Lung microvascular endothelial cell (primary cell): ENCODE results near the gene CLTRN. TPM values are rescaled to one million over a fixed set of nuclear protein-coding genes. Genes with fewer than 3 reads are reported as not detected.
"Not testable (repeated sequence)": the region's sequence is repeated elsewhere in the genome, so short reads cannot be mapped to it uniquely, and the experiment has no call there.

Experiments
- DNase-seq, 2 donors: peaks; one replicate each; pipeline versions ENCODE4 v3.0.0 to v3.0.0-alpha.2; 2010; ENCODE audit warnings: low read depth in 2 of 2
- total RNA-seq: library from RNA; depleted of rRNA; stranded (reverse); fragments of >200 nt; gene quantifications from 2 replicates; pipeline ENCODE4 v1.2.1, GENCODE V29; 2014

The CLTRN gene
- total RNA-seq, 1 donor from 2014 or later: under 0.01 TPM

DNA sequence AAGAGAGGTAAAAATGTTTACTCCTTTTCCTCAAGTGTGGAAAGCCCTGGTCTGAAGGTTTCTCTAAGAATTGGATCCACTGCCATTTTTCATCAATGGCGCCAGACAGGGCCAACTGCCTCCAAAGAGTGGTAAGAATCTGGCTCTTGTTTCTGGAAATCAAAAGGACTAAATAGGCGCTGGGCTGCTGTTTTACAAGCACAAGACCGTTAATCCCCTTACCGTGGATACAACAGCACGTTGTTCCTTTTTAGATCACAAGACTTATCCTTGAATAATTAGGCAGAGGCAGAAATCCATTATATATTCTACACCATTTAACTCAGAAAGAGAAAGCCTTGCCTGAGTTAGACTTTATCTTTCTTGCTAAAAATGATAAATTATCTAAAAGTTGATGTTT is 10.6 kb downstream of the CLTRN start:
- DNase-seq: no peak

DNA sequence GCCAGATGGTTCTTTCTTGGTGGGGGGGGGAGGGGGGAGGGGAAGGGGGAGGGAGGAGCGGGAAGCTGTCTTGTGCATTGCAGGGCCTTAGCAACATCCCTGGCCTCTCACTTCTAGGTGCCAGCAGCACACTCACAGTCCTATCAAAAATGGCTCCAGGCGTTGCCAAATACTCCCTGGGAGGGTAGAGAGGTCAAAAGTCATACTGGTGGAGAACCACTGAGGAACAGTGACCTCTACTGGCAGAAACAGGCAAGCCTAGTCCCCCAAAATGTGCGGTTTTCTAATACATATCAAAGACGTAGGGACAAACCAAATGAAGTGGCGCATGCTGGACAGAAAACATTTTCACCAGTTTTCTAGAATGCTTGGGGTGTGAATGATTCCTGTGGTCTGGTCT is 17.1 kb downstream of the CLTRN start:
- not testable (repeated sequence) for DNase-seq

DNA sequence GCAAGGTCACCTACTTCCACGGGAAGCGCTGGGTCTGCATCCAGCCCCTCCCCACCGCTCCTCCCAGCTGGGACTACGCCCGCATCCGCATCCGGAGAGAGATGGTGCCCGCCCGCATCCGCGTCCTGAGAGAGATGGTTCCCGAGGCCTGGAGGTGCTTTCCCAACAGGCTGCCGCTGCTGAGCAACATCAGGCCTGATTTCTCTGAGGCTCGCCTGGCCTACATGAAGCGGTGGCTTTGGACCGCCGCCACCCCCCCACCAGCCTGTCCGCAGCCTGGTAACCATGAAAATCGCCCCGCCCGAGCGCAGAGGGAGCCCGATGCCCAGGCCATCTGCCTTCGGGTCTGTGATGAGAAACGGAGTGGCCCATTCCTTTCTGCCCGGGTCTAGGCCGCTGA is 18.1 kb downstream of the CLTRN start:
- no peak for DNase-seq

DNA sequence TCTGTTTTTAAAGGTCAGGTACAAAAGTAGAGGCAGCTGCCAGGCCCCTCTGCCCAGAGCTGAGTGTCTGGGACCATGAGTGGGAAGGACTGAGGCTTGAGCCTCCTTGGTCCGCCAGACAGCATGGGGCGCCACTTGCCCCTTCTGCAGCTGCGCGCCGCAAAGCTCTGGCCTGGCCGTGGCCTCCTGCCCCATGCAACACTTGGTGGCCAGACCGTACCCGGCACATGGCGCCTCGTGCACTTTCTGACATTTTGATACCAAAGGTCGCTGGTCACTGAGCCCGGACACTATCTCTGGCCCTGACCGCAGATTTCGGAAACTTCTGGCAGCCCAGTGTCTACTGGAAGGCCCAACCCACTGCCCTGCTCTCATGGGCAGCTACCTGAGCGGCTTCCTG is 18.6 kb downstream of the CLTRN start:
- DNase-seq: no peak

DNA sequence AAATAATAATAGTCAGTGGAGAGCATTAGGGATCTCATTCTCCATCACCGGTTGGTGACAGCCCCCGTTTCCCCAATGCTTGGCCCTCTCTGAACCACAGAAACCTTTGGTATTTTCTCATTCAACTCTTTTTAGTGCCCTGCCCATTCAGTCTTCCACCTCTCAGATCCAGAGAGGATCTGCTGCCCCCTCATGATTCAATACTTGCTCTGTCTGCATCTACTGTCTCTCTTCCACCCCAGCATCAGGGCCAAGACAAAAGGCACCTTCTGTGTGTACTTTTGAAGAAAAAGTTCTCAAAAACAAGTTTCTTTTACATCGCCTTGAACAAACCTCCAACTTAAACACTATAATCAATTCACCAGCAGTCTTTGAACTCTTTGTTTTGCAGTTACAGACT is 19.3 kb downstream of the CLTRN start:
- no peak for DNase-seq

DNA sequence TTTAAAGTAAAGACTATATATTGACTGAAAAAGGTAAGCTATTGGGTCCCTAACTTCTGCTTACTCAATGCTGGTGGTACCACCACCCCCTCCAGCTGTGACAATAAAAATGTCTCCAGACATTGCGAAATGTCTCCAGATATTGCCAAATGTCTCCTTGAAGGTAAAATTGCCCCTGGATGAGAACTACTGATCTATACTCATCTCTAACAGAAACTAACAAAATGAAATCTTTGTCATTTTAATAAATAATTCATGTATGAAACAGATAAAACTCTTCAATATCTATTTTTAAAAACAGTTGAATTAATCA is 20.1 kb downstream of the CLTRN start:
- DNase-seq: no peak

DNA sequence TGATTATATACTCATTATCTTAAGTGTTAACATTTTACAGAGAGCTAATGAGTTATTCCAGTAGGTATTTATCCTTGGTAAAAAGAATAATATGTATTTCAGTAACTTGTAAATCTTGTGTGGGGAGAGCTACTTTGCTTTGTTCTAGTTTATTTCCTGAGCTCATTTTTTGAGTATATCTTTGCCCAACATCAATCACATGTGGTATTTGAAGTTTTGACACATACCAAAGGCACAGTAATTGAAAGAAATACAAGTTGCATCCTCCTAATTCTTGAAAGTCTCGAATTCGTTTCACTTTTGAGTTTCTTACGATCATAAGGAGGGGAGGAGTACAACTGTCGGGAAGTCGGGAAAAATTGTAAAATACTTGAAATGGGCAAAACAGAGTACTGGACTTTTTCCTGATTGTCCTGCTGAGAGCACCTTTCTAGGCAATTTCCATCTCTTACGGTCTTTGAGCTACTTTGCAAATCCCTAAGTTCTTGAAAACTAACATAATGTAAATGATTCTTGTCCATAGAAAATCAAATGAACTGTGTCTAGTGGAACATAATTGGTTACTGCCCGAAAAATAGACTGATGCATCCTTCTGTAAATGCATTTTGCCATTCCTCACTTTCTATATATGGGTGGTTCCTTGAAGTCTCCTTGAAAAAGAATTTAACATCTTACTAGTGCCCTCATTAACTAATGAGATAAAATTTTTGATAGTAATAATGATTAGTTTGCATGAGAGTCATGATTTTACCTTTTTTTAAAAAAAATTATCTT is 20.6 kb downstream of the CLTRN start:
- peak in 1 of 2 donors; percentile 1 for DNase-seq

DNA sequence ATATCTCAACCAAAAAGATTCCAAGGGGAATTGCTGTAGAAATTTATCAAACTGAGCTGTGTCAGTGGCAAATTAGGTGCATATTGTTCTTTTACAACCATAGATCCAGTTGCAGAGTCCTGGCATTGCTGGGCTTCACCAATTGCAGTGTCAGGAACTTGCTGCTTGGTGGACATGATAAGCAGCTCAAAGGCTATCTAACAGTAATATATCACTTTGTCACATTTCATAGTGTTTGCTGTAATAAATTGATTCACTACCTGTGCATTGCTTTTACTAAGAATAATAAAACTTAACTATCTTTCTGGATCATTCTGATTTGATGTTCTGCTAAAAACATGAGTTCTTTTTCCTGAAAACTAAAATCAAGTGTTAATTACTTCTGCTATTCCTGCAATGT is 33.0 kb downstream of the CLTRN start:
- DNase-seq: no peak

DNA sequence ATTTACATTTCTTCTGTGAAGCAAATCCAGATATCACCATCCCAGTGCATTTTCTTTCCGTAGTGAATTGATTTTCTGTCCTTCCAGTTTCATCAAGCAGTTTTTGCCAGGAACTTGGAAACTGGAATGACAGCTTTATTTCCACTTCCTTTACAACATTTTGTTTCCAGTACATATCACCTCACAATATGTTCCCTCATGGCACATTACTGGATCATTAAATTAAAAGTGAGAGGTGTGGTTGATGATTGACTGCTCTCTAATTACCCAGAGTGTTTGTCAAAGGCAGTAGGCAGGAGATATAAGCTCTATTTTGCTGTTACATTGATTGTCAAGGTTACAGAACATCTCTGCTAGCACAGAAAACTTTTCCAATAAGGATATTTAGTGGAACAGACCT is 41.6 kb downstream of the CLTRN start:
- peak in 1 of 2 donors; percentile 3 for DNase-seq

DNA sequence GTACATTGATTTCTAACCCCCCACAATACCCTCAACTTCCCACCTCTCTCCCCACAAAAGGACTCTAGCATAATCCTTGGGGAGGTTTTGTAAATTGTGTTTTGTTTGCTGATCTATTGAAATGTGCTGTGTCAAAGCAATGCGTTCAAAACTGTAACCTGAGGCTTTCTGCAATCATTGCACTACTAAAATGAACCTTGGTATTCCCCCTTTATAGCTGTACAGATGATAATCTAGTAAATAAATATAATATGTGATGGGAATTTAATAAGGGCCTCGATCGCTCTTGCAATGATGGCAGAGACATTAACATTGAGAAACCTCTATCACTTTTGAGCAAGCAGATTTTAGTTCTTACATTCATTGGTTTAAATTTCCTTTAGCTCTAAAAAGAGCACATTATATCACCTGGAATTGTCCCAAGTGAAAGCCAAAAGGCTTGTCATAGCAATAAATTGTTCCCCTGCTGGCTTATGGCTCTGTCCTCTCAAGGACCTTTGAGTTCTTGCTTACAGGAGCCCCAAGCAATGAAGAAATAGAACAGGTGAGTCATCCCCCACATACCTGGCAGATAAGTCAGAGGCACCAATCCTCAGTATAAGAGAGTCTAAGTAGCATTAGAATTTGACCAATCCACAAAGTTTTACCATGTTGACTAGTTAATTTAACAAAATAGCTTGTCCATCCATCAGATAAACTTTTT is 45.4 kb downstream of the CLTRN start:
- no peak for DNase-seq

DNA sequence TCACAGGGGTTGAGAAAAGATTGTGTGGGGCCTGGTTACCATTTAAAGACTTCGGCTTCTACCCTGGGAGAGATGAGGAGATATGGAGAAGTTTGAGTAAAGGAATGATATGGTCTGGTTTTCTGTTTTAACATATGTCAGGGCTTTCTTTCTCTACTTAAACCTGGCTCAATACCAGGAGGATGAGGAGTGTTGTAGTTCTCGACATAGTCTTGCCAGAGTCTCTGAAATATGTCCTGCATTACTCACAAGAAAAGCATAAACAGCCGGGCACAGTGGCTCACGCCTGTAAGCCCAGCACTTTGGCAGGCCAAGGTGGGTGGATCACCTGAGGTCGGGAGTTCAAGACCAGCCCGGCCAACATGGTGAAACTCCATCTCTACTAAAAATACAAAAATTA is 47.5 kb downstream of the CLTRN start:
- no peak for DNase-seq

DNA sequence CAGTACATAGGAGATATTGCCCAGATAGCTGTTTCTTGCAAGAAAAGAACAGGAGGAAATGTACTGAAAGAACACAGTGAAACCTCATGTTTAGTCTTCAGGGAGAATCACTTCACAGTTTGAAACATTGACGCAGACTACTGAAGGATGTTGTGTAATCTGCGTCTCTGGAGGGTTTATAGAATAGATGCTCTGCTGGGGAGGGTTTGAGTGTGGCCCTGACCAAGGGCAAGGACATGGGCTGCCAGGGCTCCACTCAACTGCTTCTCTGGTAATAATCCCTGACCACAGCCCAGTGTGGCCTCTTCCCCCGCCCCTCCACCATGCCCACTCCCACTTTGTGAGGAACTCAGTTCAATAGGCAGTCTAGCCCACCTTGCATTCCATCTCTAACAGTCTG is 48.1 kb downstream of the CLTRN start:
- DNase-seq: no peak

DNA sequence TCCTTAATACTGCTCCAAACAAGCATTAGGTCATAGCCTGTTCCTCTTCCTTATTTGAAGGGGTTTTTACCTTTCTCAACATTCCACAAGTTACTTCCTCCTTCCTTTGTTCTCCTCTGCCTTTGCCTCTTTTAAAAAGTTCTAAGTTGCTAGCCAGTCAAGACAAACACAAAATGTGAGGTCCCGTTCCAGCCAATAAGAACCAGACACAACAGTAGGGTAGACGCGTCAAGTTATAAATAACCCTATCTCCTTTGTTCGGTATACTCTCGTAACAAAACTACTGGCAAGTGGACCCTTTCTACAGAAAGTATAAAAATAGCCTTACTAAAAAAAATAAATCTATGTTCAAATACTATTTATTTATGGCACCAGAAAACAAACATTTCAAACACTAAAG is 57.5 kb downstream of the CLTRN start:
- no peak for DNase-seq

DNA sequence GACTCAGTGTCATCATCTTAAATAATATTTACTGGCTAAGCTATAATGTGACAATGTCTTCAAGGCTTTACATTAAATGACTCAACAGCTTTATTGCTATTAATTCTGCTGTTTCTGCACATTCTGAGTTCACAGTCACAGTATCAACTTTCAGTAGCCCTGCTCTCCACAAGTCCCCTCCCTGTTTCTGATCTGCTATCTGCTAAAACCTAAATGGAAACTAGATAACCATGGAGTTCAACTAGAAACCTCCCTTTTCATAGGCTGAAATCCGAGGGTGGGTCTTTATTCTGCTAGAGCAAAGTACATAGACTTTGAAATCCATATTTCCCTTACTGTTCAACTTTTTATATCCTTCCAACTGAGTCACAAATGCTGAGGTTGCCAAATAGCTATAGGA is 58.5 kb downstream of the CLTRN start:
- no peak for DNase-seq

DNA sequence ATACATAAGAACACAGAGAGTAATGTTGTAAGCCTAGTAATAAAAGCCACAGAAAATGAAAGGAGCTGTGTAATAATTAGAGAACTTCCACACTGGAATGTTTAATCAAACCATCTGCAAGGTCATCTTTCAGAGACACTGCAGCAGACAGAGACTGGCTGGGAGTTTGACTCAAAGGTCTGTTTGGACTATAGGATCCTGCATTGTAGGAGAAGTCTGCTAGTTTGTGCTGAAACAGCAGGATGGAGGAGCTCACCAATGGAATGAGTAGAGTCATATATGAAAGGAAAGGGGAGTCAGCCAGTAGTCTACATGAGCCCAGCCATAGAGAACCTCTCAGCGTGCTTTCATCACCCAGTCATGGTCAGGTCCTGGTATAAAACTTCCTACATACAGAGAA is 59.4 kb downstream of the CLTRN start:
- no peak for DNase-seq

DNA sequence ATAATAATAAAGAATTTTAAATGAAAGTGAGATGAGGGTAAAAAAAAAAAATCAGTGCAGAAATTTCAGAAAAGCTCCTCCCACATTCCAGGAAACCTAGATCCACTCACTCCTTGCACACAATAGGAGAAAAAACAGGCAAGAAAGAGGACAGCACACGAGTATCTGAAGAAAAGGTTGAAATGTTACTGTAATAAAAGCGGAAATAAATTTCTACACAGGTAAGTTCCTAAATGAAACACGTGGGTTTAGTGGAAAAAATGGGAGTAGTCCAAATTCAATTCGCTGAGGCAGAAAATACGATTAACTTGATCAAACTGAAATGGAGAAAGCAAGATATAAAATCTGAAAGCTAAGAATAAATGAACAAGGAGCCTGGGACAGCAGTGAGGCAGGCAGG is 61.8 kb downstream of the CLTRN start:
- no peak for DNase-seq

DNA sequence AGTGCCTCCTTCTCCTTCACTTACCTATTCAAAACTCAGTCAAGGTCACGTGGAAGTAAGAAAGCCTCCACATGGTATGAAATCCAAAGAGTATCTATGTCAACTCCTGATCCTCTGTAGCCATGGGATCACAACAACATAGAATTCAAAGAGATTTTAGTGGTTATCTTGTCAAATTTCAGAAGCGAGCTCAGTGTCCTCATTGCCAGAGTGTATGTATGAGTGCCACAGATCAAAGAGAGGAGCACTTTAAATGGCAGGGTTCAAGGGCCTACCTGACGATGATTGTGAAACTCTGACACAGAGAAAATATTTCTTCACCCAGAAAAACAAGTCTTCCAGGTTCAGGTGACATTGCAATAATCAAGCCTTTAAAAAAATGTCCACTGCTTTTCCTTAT is 62.7 kb downstream of the CLTRN start:
- DNase-seq: no peak

DNA sequence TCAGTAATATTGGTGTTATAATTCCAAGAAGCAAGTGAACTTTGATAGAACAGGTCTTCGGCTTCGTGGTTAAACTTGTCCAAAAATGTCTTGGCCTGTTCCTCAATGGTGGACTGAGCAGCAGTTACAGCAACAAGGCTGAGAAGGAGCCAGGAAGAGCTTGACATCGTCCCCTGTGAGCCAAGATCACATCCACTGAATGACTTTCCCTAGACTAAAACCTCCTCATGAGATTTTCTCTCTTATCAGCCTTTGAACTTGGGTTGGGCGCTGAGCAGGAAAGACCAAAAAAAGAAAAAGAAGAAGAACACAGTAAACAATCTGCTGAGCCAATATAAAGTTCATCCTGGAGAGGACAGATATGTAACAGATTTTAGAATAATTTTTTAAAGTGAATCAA is 63.9 kb downstream of the CLTRN start, which contains the start of gene ACE2:
ACE2 (minus strand) TSS at position 216 of the 400 bp plus-strand sequence; CDS start at position 167, 49 bp downstream.
- DNase-seq: no peak

DNA sequence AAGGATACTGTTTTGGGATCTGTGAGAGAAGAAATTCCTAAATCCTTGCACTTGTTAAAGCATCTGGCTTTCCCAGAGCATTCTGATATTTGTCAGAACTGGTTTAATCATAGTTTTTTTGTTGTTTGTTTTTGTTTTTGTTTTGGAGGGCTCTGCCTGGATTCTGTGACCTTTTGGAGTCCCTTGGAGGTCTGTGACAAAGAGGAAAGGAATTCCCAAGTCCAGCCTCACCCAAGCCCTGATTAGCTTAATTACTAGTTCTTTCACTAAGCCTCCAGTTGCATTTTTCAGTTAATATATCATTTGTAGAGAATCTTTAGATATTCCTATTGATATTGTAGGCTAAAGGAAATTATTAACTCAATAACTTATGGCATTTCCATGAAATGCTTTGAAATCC is 64.6 kb downstream of the CLTRN start:
- DNase-seq: no peak

DNA sequence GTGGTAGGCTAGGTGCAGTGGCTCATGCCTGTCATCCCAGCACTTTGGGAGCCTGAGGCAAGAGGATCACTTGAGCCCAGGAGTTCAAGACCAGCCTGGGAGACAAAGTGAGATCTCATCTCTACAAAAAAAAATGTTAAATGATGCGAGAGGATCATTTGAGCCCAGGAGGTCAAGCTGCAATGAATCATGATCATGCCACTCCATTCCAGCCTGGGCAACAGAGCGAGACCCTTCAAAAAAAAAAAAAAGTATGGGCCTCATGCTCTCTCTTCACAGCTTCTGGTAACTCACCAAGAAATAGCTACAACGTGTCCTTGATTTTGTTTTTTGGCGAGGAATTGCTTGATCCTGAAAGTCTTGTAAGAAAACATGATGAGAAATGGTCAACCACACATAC is 65.1 kb downstream of the CLTRN start:
- DNase-seq: no peak

DNA sequence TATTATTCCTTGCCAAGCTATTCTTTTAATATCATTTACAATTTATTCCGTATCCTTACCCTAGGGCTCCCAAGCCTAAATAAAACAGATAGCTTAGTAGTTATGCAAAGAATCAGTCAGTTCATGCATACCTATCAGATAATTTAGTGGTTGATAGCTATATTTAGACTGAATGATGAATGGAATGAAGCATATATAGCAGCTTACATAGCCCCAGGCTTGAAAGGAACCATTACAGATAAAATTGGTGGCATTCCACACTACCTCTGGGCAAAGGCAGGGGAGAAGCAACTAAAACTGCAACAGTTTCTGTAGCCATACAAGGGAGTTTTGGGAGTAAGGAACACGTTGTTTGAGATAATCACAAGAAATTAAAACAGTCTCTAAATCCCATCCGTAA is 66.6 kb downstream of the CLTRN start:
- no peak for DNase-seq

DNA sequence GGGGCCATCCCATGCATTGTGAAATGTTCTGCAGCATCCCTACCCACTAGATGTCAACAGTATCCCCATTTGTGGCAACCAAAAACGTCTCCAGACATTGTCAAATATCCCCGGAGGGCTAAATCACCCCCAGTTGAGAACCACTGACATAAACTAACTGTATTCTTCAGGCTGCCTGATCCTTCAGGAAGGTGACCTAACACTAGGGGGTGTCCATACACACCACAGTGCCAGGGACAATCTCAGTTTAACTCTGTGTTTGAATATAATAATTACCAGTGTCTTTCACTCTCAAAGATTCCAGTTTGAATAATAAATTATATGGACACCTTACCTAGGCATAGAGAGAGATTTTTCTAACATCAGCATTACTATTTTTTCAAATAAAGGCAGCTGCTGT is 70.2 kb downstream of the CLTRN start:
- DNase-seq: no peak
